DND-41 (cell line): Measurements from ENCODE around the gene GOLGA6L9.
"Not testable (repeated sequence)": the region's sequence is repeated elsewhere in the genome, so short reads cannot be mapped to it uniquely, and the experiment has no call there.

ENCODE experiments used
- CTCF ChIP-seq: IDR thresholded peaks from 2 replicates; pipeline ENCODE4 v1.5.1; 2012; ENCODE audit warnings: borderline replicate concordance, low read length, moderate library complexity, mild to moderate bottlenecking; ENCODE audit not compliant: poor library complexity, severe bottlenecking; ENCODE audit errors: extremely low read depth
- EZH2 ChIP-seq: IDR thresholded peaks from 3 replicates; pipeline ENCODE4 v1.6.1; 2012; ENCODE audit warnings: borderline replicate concordance, low read depth, mild to moderate bottlenecking, moderate library complexity, low read length, inconsistent platforms; ENCODE audit not compliant: severe bottlenecking

DNA sequence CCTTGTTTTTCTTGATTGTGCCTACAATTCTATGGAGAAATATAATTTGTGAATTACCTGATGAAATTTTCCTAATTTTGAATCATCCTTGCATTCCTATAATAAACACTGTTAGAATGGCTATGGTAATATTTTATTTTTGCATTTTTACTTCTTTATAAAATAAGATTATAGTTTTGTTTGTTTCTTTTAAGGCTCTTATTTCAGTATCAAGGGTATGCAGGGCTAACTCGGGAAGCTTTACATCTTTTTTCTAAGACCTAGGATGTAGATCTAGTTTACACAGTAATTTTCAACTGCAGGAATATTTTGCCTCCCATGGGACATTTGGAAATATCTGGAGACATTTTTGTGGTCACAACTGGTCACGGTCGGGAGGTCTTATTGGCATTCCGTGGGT lies 33.8 kb upstream of the GOLGA6L9 start:
- not testable (repeated sequence) for TF ChIP-seq CTCF, EZH2
